ENCODE data around the gene LCN9. TPM values are rescaled to one million over a fixed set of nuclear protein-coding genes. Genes with fewer than 3 reads are reported as not detected.
"Not testable (repeated sequence)": the region's sequence is repeated elsewhere in the genome, so short reads cannot be mapped to it uniquely, and the experiment has no call there.

Gene LCN9
- total RNA-seq, 1 donor from 2014 or later = not detected

DNA sequence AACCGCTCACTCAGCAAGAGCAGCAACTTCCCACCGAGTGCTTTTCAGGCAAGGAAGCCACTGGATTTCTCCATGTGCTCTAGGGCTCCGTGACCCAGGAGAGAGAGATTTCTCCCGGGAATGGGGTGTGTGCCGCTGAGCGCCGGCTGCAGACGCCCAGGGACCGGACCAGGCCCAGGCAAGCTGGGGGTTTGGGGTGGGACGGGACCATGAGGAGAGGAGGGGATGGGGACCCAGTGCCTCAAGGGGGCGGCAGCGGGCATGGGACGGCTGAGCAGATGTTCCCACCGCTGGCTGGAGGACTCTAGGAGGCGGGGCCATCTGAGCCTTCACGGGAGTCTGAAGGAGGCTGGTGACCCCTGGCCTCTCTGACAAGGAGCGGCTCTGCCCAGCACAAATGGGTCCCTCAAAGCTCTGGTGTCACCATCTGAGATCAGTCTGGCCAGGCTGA is 8.5 kb downstream of the LCN9 start:
- no peak for DNase-seq (ENCODE audit: low spot score)

DNA sequence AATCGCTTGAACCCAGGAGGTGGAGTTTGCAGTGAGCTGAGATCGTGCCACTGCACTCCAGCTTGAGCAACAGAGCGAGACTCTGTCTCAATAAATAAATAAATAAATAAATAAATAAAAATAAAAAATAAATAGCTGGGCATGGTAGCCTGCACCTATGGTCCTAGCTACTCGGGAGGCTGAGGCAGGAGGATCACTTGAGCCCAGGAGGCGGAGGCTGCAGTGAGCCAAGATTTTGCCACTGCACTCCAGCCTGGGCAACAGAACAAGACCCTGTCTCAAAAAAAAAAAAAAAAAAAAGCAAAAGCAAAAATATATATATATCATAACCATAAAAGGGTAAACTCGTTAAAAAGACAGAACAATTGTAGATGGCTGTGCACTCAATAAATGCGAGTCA is 9.7 kb downstream of the LCN9 start:
- DNase-seq (ENCODE audit: low spot score) = not testable (repeated sequence)

DNA sequence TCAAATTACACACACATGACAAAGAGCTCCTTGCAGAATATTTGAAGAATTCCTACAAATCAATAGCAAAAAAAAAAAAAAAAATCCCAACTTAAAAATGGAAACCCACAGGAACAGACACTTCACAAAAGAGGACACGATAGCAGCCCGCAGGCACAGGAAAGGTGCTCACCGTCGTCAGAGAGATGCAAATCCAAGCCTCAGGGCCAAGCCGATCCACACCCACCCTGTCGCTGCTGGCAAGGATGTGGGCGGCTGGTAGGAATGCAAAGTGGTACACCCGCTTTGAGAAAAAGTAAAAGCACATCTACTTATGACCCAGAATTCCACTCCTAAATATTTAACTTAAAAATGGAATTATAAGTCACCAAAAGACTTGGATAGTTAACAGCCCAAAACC is 10.8 kb downstream of the LCN9 start:
- no peak for DNase-seq (ENCODE audit: low spot score)

- no peak for DNase-seq (ENCODE audit: low spot score)
Observed at GRCh38 chr9:135674977-135675376, 11.9 kb downstream of the LCN9 start.

GRCh38 chr9:135676891-135677290 is 13.8 kb downstream of the LCN9 start:
- DNase-seq (ENCODE audit: low spot score) = no peak

- DNase-seq (ENCODE audit: low spot score) = no peak
Observed at GRCh38 chr9:135677641-135678168, 14.6 kb downstream of the LCN9 start.

- no peak for DNase-seq (ENCODE audit: low spot score)
Observed at GRCh38 chr9:135678236-135679017, 15.3 kb downstream of the LCN9 start.

- no peak for DNase-seq (ENCODE audit: low spot score)
Observed at GRCh38 chr9:135680056-135680455, 16.9 kb downstream of the LCN9 start.

DNA sequence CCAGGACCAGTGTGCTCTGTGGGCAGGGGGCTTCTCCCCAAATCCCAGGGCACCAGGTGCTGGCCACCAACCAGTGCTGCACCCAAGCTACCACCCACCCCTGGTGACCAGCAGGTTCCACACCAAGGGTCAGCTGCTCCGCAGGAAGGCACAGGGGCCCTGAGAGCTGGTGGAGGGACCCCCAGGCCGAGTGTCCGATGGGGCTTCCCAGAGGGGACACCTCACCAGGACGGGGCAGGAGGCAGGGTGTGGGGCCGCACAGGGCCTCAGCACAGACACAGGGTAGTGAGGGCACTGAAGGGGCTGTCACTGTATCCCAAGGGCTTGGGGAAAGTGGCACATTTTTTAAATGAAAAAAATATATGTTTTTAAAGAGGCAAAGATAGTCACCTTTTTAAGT is 18.1 kb downstream of the LCN9 start:
- DNase-seq (ENCODE audit: low spot score) = no peak

- no peak for DNase-seq (ENCODE audit: low spot score)
Observed at GRCh38 chr9:135683401-135684034, 20.4 kb downstream of the LCN9 start.

- no peak for DNase-seq (ENCODE audit: low spot score)
Observed at GRCh38 chr9:135684691-135685090, 21.6 kb downstream of the LCN9 start.

GRCh38 chr9:135687216-135687615 is 24.1 kb downstream of the LCN9 start:
- no peak for DNase-seq (ENCODE audit: low spot score)

GRCh38 chr9:135689011-135689410 is 25.9 kb downstream of the LCN9 start:
- no peak for DNase-seq (ENCODE audit: low spot score)

DNA sequence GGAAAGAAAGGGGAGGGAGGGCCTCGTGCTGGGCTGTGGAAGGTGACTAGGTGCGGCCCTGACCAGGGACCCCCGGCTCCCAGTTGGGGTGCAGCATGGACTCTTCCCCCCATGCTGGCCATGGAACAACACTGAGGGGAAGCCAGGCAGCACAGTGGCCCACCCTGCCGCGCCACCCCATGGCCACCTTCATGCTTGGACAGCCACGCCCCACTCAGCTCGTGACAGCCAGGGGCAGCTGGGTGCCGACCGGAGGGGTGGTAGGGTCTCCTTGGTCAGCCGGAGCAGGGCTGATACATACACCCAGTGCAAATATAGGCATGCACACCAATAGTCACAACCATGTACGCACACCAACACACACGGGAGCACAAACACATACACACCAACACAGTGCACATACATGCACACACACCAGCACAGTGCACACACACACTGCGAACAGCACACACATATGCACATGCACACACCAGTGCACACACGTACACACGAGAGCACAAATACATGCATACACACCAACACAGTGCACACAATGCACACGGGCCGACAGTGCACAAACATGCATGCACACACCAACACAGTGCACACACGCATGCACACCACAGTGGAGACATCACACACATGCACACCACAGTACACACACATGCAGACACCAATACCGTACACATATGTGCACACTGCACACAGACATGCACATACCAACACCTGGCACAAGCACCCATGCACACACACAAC is 27.9 kb downstream of the LCN9 start:
- no peak for DNase-seq (ENCODE audit: low spot score)

GRCh38 chr9:135692410-135692809 is 29.3 kb downstream of the LCN9 start:
- DNase-seq (ENCODE audit: low spot score) = peak; percentile 14

DNA sequence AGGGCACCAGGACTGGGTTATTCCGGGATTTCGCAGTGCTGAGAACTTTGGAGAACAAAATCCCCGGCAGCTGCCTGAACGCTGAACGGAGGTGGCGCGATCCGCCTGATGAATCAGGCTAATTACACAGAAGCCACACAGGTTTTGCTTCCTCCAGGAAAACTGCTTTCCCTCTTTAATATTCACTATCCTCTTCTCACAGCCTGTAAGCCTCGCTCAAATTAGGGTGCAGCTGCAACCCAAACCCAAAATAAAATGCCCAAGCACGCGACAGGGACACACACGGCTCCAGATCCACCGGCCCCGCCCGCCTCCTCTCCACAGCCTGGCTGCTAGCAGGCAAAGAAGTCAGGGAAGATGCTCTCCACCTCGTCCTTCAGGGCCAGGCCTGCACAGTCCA is 30.2 kb downstream of the LCN9 start:
- DNase-seq (ENCODE audit: low spot score) = no peak

DNA sequence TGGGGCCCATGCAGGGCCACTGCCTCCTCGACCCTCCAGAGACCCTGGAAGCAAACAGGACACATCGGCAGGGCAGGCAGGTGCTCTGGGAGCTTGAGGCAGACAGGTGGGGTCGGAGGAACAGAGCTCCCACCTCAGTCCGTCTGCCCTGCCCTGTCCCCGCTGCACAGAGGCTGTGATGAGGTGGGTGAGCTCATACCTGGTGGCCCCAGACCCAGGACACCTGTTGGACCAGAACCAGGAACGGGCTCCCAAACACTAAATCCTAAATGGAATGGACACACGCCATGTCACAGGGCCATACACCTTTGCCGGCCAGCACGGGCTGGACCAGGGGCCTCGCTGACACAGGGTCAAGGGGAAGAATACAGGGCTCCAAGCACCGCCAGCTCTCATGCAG is 30.7 kb downstream of the LCN9 start:
- no peak for DNase-seq (ENCODE audit: low spot score)

DNA sequence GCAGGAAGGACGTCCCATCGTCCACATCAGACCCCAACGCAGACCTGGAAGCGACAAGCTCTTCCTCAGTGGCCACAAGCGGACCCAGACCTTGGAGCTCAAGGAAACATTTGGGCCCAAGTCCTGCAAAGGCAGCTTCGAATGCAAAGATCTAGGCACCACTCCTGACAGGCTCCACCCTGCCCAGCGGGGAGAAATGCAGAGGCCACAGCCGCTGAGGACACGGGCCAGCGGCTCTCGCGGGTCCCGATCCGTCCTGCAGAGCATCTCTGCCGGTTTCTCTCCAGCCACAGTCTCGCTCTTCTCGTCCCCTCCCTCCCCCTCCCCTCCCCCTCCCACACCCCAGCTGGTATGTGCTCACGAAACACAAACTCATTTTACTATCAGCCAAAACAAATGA is 31.3 kb downstream of the LCN9 start:
- no peak for DNase-seq (ENCODE audit: low spot score)

DNA sequence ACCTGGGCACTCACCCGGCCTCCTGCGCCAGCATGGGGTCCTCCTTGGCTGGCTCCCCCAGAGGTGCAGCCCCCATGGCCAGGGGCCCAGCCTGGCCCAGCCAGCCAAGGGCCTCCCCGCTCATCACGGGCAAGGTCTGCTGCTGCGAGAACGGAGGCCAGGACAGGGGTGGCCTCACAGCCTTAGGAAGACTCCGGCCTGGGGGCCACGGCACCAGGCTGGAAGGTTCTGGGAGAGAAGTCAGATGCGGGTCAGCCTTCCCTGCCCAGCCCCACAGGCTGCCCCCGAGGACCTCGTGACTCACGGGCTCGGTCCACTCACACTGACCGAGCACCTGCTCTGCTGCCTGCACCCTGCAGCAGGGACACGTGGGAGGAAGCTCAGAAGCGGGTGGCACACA is 31.9 kb downstream of the LCN9 start:
- no peak for DNase-seq (ENCODE audit: low spot score)

DNA sequence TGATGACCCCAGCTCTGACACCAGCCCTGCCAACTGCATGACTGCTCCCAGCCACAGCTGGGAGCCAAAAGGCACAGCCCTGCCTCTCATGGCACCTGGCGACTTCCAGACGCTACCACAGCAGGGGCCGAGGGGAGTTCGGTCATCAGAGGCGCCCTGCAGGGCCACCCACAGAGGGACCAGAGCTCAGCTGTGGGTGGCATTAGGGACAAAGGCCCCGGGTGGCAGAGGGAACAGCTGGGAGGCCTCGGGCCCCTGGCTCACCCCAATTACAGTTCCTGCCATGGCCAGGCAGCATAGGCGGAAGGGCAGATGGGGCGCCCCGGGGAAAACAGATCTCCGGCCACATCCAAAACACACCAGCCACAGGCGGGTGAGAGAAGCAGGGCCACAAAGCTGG is 32.5 kb downstream of the LCN9 start:
- DNase-seq (ENCODE audit: low spot score) = no peak

GRCh38 chr9:135696446-135696845 is 33.3 kb downstream of the LCN9 start:
- DNase-seq (ENCODE audit: low spot score) = no peak

DNA sequence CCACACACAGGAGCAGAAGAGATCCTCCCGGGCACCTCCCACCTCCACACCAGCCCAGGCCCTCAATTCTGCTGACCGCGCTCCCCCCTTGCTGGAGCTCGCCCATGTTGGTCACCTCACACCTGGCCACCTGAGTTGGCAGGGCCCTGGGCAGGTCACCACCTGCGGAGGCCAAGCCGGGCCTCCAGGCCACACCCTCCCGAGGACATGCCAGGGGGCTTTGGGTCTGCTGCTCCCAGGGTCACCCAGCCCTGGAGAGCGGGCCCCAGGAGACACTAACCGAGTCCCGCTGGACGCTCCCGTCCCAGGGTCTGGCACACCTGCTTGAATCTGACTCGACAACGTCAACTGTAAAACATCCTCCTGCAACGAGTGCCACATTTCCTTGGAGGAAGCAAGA is 34.1 kb downstream of the LCN9 start:
- DNase-seq (ENCODE audit: low spot score) = no peak

All from umbilical cord (tissue), 2 donors.